Activated CD4-positive, alpha-beta memory T cell treated with anti-CD3 and anti-CD28 coated beads for 36 hours (primary cell): ENCODE results near the gene PTPRN2. TPM values are rescaled to one million over a fixed set of nuclear protein-coding genes. Genes with fewer than 3 reads are reported as not detected.
A peak's percentile ranks its signal among the peaks of the same experiment; 100 is the strongest.
"Not testable (repeated sequence)": the region's sequence is repeated elsewhere in the genome, so short reads cannot be mapped to it uniquely, and the experiment has no call there.

Experiments
- CTCF ChIA-PET: fragments of 350-600 bp; sonication (Branson Sonifier 250); formaldehyde crosslinking; loops from one replicate; lab custom pipeline; 2021; ENCODE audit warnings: antibody characterized with exemption, inconsistent platforms; lab: Charles Lee
- POLR2A ChIA-PET: fragments of 350-600 bp; sonication (Branson Sonifier 250); formaldehyde crosslinking; loops from one replicate; lab custom pipeline; 2021; ENCODE audit warnings: antibody characterized with exemption; lab: Charles Lee
- DNase-seq: peaks from one replicate; pipeline ENCODE4 v3.0.0-alpha.2; 2020
- H3K27ac Mint-ChIP-seq: one replicate; pipeline ENCODE4 v1.8.0; 2021; ENCODE audit warnings: mixed read lengths
- H3K27me3 Mint-ChIP-seq: one replicate; pipeline ENCODE4 v1.8.0; 2021; ENCODE audit warnings: mixed read lengths
- H3K36me3 Mint-ChIP-seq: one replicate; pipeline ENCODE4 v1.8.0; 2021; ENCODE audit warnings: mixed read lengths
- H3K4me1 Mint-ChIP-seq: one replicate; pipeline ENCODE4 v1.8.0; 2021; ENCODE audit warnings: low read depth, mixed read lengths
- H3K4me3 Mint-ChIP-seq: one replicate; pipeline ENCODE4 v1.8.0; 2021; ENCODE audit warnings: mild to moderate bottlenecking, mixed read lengths
- H3K9me3 Mint-ChIP-seq: one replicate; pipeline ENCODE4 v1.8.0; 2021; ENCODE audit warnings: mixed read lengths
- intact Hi-C: fragments of 100-400 bp; cut with micrococcal nuclease; formaldehyde crosslinking; loops from one replicate; pipeline ENCODE4 v1.15.1; 2023
- total RNA-seq, 2 experiments: library from RNA; stranded (reverse); gene quantifications; one replicate each; pipeline ENCODE4 v1.2.3, GENCODE V29; 2021

PTPRN2 gene
- total RNA-seq, 2 experiments from 2014 or later, result 0.51 to 0.64 TPM

- no peak overlapping the region for H3K4me3 Mint-ChIP-seq
- H3K9me3 Mint-ChIP-seq, result no peaks in the 10 kb centered on the region
- H3K36me3 Mint-ChIP-seq, result no peaks in the 10 kb centered on the region
- POLR2A ChIA-PET, result no interaction called here
- CTCF ChIA-PET, result no interaction called here
- intact Hi-C loops, result no loop called here
- peak; percentile 3 for DNase-seq
- H3K27me3 Mint-ChIP-seq, result no peaks in the 10 kb centered on the region
- H3K27ac Mint-ChIP-seq, result no peak overlapping the region
- H3K4me1 Mint-ChIP-seq, result no peaks in the 10 kb centered on the region
Measured at GRCh38 chr7:157904211-157904865, 683.3 kb downstream of the PTPRN2 start.

- Mint-ChIP-seq H3K36me3 (no peaks in the 10 kb centered on the region), H3K4me1 (no peaks in the 10 kb centered on the region), H3K27me3 (no peaks in the 10 kb centered on the region), H3K27ac (no peak overlapping the region), H3K9me3 (no peaks in the 10 kb centered on the region), H3K4me3 (no peak overlapping the region)
- CTCF ChIA-PET, result no interaction called here
- intact Hi-C loops, result no loop called here
- POLR2A ChIA-PET, result no interaction called here
- DNase-seq, result no peak
Measured at GRCh38 chr7:157903710-157904109, 683.9 kb downstream of the PTPRN2 start.

- no peaks in the 10 kb centered on the region for H3K9me3 Mint-ChIP-seq
- no peak overlapping the region for H3K4me3 Mint-ChIP-seq
- H3K27me3 Mint-ChIP-seq, result no peaks in the 10 kb centered on the region
- POLR2A ChIA-PET, result no interaction called here
- intact Hi-C loops, result no loop called here
- no peaks in the 10 kb centered on the region for H3K36me3 Mint-ChIP-seq
- no peak for DNase-seq
- CTCF ChIA-PET, result no interaction called here
- H3K4me1 Mint-ChIP-seq, result no peaks in the 10 kb centered on the region
- no peak overlapping the region for H3K27ac Mint-ChIP-seq
Measured at GRCh38 chr7:157903296-157903695, 684.3 kb downstream of the PTPRN2 start.

GRCh38 chr7:157901816-157902610 is 685.6 kb downstream of the PTPRN2 start:
- H3K27ac Mint-ChIP-seq, H3K36me3 Mint-ChIP-seq, H3K9me3 Mint-ChIP-seq, H3K4me3 Mint-ChIP-seq, H3K4me1 Mint-ChIP-seq, H3K27me3 Mint-ChIP-seq, DNase-seq, intact Hi-C loops, CTCF ChIA-PET, POLR2A ChIA-PET: not testable (repeated sequence)

GRCh38 chr7:157901166-157901565 is 686.5 kb downstream of the PTPRN2 start:
- ChIA-PET CTCF (no interaction called here), POLR2A (no interaction called here)
- H3K4me1 Mint-ChIP-seq, result no peaks in the 10 kb centered on the region
- no peak overlapping the region for H3K27ac Mint-ChIP-seq
- H3K27me3 Mint-ChIP-seq, result no peaks in the 10 kb centered on the region
- H3K36me3 Mint-ChIP-seq, result no peaks in the 10 kb centered on the region
- no peak overlapping the region for H3K4me3 Mint-ChIP-seq
- no peaks in the 10 kb centered on the region for H3K9me3 Mint-ChIP-seq
- intact Hi-C loops, result no loop called here
- DNase-seq, result no peak

GRCh38 chr7:157900556-157900955 is 687.1 kb downstream of the PTPRN2 start:
- no peak for DNase-seq
- no peak overlapping the region for H3K27ac Mint-ChIP-seq
- no peak overlapping the region for H3K4me3 Mint-ChIP-seq
- no peaks in the 10 kb centered on the region for H3K27me3 Mint-ChIP-seq
- H3K9me3 Mint-ChIP-seq, result no peaks in the 10 kb centered on the region
- ChIA-PET POLR2A (no interaction called here), CTCF (no interaction called here)
- intact Hi-C loops, result no loop called here
- H3K4me1 Mint-ChIP-seq, result no peaks in the 10 kb centered on the region
- no peaks in the 10 kb centered on the region for H3K36me3 Mint-ChIP-seq

GRCh38 chr7:157900011-157900410 is 687.6 kb downstream of the PTPRN2 start:
- no peaks in the 10 kb centered on the region for H3K4me1 Mint-ChIP-seq
- H3K4me3 Mint-ChIP-seq, result no peak overlapping the region
- ChIA-PET POLR2A (no interaction called here), CTCF (no interaction called here)
- DNase-seq, result no peak
- H3K27me3 Mint-ChIP-seq, result no peaks in the 10 kb centered on the region
- no peak overlapping the region for H3K27ac Mint-ChIP-seq
- no peaks in the 10 kb centered on the region for H3K9me3 Mint-ChIP-seq
- intact Hi-C loops, result no loop called here
- no peaks in the 10 kb centered on the region for H3K36me3 Mint-ChIP-seq

GRCh38 chr7:157898802-157899505 is 688.7 kb downstream of the PTPRN2 start:
- Mint-ChIP-seq H3K27ac (no peak overlapping the region), H3K9me3 (no peaks in the 10 kb centered on the region), H3K36me3 (no peaks in the 10 kb centered on the region), H3K4me3 (no peak overlapping the region), H3K27me3 (no peaks in the 10 kb centered on the region), H3K4me1 (no peaks in the 10 kb centered on the region)
- no peak for DNase-seq
- CTCF ChIA-PET, result no interaction called here
- intact Hi-C loops, result no loop called here
- POLR2A ChIA-PET, result no interaction called here

GRCh38 chr7:157898261-157898660 is 689.4 kb downstream of the PTPRN2 start:
- Mint-ChIP-seq H3K27ac (no peak overlapping the region), H3K36me3 (no peaks in the 10 kb centered on the region), H3K4me3 (no peak overlapping the region), H3K9me3 (no peaks in the 10 kb centered on the region), H3K27me3 (no peaks in the 10 kb centered on the region), H3K4me1 (no peaks in the 10 kb centered on the region)
- CTCF ChIA-PET, result no interaction called here
- POLR2A ChIA-PET, result no interaction called here
- intact Hi-C loops, result no loop called here
- DNase-seq, result no peak

GRCh38 chr7:157897681-157898080 is 689.9 kb downstream of the PTPRN2 start:
- ChIA-PET POLR2A (no interaction called here), CTCF (no interaction called here)

GRCh38 chr7:157896774-157897555 is 690.7 kb downstream of the PTPRN2 start:
- DNase-seq, result no peak
- H3K27ac Mint-ChIP-seq, result no peak overlapping the region
- peaks cover 1% of the 10 kb centered on the region for H3K27me3 Mint-ChIP-seq
- no peak overlapping the region for H3K4me3 Mint-ChIP-seq
- H3K4me1 Mint-ChIP-seq, result no peaks in the 10 kb centered on the region
- intact Hi-C loops, result no loop called here
- ChIA-PET CTCF (no interaction called here), POLR2A (no interaction called here)
- no peaks in the 10 kb centered on the region for H3K36me3 Mint-ChIP-seq
- H3K9me3 Mint-ChIP-seq, result no peaks in the 10 kb centered on the region

More at GRCh38 chr7:157897681-157898080, 689.9 kb downstream of the PTPRN2 start:
- Mint-ChIP-seq H3K4me3 (no peak overlapping the region), H3K27me3 (peaks cover under 1% of the 10 kb centered on the region), H3K4me1 (no peaks in the 10 kb centered on the region), H3K36me3 (no peaks in the 10 kb centered on the region), H3K9me3 (no peaks in the 10 kb centered on the region), H3K27ac (no peak overlapping the region)
- no peak for DNase-seq
- intact Hi-C loops, result no loop called here

GRCh38 chr7:157896376-157896675 is 691.3 kb downstream of the PTPRN2 start:
- intact Hi-C loops, H3K27me3 Mint-ChIP-seq, DNase-seq, H3K9me3 Mint-ChIP-seq, H3K4me3 Mint-ChIP-seq, POLR2A ChIA-PET, H3K36me3 Mint-ChIP-seq, H3K27ac Mint-ChIP-seq, H3K4me1 Mint-ChIP-seq, CTCF ChIA-PET: not testable (repeated sequence)
